Fibroblast of the conjunctiva (primary cell): Measurements from ENCODE around the gene KCNAB2.

Source experiments
- DNase-seq: peaks from one replicate; pipeline ENCODE4 v3.0.0-alpha.2; 2010; ENCODE audit warnings: low read depth

Gene KCNAB2

DNA sequence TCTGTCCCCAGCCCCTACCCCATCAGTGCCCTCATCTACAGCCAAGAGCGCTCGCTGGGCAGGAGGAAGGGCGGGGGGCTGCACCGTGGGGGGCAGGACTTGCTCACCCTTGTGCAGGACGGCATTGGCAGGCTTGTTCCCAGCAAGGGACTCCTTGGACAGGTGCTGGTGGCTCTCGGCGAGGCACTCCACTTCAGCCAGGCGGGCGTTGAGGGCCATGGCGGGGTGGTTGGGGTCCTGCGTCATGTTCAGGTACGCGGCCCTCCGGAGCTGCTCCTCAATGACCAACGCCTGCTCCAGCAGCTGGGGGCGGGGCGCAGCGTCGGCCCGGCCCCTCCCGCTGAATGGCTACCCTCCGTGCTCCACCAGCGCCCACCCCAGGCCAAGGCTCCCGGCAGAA, 64.0 kb downstream of the KCNAB2 start:
- no peak for DNase-seq

DNA sequence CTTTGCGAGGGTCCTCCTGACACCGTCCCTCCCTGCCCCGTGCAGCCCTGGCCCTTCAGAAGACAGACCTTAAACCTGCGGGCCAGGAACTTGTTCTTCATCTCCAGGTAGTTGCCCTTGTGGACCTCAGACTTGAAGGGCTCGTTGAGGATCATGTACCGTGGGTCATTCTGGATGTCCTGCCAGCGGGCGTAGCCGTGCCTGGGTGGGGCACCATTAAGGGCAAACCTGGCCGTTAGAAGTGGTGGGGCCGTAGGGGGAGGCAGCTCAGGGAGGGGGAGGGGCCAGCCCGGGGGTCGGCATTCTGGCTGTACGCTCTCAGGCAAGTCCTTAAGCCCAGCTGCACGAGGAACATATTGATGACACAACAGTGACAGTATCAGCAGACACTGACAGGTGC, 64.6 kb downstream of the KCNAB2 start:
- DNase-seq, result no peak

DNA sequence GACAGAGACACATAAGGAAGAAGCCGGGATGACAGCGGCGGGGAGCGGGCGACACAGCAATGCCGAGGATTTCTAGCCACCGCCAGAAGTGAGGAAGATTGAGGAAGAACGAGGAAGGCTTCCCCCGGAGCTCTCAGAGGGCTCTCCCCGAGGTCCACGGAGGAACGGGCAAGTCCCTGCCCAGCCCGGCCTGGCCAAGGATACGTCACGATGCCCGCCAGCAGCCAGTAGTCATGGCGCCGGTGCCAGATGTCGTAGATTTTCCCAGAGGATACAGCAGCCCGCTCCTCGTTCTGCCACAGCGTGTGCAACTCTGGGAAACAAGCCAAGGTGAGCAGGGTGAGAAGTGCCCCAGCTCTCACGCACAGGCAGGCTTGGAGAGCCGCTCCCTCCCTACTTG, 65.9 kb downstream of the KCNAB2 start:
- no peak for DNase-seq

DNA sequence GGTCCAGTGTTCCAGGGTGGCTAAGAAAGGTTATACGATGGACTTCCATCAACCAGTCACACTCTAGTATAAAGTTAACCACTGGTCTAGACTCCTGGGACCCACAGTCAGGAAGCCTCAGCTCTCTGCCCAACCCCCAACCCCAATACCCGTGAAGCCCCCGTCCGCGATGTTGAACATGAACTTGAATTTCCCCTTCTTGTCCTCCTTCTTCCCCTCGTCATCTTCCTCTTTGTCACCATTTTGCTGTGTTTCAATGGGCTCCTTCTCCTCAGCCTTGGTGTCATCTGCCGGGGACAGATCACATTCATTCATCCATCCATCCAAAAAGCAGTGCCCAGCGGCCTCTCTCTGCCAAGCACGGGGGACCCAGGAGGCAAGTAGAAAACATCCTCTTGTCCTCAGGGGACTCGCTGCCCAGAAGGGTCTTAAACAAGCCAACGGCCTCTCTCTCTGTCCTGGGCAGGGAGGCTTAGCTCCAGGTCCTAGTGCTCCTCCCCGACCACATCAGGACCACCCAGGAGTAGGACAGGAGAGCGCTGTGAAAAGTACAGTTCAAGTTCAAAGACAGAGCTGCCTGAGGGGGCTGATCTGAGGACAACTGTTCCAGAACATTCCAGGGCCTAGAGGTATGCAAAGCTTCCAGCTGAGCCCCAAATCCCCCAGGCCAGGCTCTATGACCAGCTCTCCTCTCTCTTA, 66.5 kb downstream of the KCNAB2 start:
- no peak for DNase-seq

DNA sequence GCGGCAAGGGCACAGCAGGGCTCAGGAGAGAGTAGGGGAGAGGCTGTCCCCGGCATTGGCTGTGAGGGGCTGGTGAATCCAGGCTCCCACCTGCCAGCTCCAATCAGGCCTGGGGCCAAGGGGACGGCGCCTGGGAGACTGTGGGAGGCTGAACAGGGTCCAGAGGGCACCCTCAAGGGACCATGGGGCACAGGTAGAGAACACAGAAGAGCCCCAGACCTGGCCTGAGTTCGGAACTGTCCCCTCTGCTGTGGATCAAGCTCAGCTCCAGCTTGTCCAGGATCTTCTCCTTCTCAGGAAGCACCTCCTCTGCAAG, 67.0 kb downstream of the KCNAB2 start:
- DNase-seq, result no peak

DNA sequence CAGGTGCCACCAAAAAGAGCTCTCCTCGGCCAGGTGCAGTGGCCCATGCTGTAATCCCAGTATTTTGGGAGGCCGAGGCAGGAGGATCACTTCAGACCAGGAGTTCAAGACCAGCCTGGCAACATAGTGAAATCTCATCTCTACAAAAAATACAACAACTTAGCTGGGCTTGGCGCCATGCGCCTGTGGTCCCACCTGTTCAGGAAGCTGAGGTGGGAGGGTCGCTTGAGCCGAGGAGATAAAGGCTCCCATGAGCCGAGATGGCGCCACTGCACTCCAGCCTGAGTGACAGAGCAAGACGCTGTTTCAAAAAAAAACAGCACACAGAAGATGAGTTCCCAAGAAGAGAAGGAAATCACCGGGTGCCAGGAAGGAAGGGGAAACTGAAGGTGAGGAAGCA, 67.4 kb downstream of the KCNAB2 start:
- no peak for DNase-seq

DNA sequence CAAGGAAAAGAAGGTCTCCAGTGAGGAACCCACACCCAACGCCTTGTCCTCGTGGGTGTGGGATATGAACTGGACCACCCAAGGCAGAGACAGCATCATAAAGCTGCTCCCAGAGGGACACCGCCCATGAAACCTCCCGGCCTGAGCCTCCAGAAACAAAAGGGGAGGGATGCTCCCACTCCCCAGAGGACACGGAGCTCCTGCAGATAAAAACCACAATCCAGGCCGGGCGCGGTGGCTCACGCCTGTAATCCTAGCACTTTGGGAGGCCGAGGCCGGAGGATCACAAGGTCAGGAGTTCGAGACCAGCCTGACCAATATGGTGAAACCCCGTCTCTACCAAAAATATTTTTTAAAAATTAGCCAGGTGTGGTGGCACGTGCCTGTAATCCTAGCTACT, 68.1 kb downstream of the KCNAB2 start:
- no peak for DNase-seq

DNA sequence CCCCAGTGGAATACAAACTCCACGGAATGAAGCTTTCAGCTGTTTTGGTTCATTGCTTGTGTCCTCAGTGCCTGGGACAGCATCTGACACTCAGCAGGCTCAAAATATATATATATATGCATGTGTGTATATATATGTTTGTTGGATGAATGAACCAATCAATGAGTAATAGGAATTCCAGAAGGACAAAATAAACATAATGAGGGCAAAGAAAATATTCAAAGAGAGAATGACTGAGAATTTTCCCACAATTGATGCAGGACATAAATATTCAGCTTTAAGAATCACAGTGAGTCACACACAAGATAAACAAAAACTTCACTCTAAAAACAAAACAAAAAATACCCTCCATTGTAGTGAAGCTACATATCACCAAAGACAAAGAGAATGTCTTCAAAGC, 70.4 kb downstream of the KCNAB2 start:
- no peak for DNase-seq

DNA sequence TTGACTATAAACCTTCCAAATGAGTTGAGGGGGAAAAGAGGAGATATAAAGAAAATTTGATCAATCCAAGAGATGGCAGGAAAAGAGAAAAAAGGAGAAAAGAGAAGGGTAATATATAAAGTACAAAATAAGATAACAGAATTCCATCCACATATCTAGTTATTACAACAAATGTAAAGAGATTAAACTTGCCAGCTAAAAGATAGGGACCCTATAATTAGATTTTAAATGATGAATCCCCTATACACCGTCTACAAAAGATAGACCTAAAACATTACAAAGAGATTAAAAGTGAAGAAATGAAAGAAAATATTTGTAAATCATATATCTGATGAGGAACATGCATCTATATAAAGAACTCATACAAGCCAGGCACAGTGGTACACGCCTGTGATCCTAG, 71.4 kb downstream of the KCNAB2 start:
- no peak for DNase-seq

DNA sequence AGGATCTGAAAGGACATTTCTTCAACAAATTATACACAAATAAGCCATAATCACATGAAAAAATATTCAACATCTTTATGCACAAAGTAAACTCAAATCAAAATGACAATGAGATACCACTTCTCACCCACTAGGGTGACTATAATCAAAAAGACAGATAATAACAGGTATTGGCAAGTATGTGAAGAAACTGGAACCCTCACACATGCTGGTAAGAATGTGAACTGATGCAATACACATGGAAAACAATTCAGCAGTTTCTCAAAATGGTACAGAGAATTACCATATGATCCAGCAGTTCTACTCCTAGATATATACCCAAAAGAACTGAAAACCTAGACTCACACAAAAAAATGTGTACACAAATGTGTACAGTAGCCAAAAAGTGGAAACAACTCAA, 71.9 kb downstream of the KCNAB2 start:
- DNase-seq, result no peak

DNA sequence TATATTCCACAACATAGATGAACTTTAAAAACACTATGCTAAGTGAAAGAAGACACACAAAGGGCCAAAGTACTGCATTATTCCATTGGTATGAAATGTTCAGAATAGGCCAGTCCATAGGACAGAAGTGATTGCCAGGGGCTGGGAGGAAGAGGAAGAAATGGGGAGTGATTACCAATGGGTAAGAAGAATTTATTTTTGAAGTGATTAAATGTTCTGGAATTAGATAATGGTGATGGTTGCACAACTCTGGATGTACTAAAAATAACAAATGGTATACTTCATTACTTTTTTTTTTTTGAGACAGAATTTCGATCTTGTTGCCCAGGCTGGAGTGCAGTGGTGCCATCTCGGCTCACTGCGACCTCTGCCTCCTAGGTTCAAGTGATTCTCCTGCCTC, 72.7 kb downstream of the KCNAB2 start:
- no peak for DNase-seq

DNA sequence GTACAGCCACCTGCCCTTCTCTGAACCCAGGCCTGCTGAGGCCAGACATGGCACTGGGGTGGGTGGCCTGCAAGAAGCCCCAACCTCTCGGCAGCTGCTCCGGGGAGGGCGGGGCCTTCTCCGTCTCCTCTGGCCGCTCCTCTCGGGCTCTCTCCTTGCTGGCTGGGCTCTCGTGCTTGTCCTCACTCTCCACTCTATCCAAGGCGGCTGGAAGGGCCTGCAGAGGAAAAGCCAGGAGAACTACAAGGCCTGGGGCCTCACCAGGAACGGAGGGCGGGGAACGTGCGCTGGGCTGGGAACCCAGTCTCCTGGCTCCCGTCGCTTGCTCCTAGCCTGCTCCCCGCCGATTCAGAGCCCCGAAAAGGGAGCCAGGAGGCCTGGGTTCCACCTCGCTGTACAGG, 75.3 kb downstream of the KCNAB2 start:
- DNase-seq, result no peak

DNA sequence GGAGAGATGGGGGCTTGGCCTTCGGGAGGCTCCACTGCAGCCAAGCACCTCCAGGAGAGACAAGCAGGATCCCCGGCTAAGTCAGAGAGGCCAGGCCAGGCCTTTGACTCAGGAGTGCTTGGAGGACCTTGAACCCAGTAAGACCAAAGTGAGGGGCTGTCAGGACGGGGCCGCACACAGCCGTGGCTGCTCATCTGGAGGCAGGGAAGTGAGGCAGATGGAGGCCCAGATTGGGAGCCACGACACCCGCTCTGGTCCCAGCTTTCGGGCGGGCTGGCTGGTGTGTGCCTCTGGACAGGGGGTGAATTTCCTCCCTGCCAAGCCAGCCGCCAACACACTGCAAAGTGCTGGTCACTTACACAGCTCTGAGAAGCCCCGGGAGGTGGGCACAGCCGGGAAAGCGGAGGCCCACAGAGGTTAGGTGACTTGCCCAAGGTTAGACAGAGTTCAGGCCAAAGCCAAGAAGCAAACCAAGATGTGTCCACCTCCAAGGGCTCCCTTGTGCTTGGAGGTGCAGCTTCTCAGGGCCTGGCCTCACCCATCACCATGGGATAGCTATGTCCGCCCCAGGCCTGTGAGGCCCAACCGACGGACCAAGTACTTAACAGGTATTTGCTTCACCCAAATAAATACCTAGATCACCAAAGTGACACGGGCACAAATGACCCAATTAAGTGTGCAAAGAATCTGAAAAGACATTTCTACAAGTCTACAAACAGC, 76.1 kb downstream of the KCNAB2 start:
- DNase-seq, result no peak

DNA sequence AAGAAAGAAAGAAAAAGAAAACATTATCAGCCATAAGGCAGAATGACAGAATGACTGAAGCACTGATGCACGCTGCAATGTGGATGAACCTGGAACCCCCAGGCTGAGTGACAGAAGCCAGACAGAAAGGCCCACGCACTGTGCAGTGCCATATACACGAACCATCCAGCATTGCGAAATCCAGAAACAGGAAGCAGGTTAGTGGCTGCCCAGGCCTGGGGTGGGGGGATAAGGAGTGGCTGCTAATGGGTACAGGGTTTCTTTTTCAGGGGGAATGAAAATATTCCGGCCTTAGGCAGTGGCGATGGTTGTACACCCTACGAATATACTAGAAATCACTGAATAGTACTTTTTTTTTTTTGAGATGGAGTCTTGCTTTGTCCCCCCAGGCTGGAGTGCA, 77.4 kb downstream of the KCNAB2 start:
- DNase-seq, result no peak

DNA sequence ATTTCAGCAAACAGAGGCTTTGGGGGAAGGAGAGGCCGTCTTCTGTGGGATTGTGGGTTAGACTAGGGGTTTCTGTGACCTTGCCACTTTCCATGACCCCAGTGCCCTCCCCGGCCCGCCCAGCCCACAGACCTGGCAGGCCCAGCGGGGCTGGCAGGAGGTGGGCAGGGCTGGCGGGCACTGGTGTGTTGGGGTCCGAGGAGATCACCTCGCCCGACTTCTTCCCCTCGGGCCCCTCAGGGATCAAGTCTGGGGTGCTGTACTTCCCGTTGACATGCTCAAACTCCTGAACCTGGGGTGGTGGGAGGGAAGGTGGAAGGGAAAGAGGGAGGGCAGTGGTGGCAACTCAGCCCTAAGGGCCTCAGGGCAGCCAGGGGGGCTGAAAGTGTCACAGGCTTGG, 78.1 kb downstream of the KCNAB2 start:
- DNase-seq, result no peak

DNA sequence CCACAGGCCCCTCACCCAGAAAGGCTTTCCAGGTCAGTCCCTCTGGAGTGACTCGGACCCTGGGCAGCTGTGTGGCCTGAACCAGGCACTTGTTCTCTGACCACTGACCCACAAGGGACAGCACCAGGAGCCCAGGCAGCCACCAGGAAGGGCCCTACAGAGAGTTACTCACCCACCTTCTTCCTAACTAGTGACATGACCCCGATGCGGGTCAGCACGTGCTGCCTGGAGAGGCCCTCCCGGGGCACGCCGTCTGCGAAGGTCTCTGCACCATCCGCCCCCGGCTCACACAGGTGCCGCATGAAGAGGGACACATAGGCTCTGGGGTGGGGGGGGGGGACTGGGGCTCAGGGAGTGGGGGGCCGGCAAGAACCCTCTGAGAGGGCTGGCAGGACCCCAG, 78.7 kb downstream of the KCNAB2 start:
- no peak for DNase-seq

DNA sequence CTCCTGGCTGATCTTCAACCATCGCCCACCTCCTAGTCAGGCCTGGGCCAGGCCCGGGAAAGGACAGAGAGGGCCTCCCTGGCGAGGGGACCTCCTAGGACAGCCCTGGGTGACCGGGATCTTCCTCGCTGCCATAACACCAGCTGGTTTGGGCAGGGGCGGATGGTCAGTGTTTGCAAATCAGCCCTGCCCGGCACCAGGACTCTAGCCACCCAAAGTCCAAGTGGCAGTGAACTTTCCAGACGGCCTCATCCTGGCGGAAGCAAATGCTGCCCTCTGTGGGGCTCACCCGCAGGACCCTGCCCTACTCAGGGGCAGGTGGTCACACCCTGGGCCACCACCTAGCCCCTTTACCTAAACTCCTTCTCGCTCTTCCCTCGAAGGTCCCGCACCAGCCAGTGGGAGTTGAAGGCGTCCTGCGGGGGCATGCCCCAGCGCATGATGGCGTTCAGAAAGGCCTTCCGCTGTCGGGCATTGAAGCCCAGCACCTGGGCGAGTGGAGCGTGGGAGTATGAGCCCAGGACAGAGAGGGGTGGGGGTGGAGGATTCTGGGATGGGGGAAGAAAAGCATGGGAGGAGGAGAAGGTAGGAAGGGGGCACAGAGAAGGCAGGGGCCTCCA, 79.2 kb downstream of the KCNAB2 start:
- DNase-seq, result no peak

DNA sequence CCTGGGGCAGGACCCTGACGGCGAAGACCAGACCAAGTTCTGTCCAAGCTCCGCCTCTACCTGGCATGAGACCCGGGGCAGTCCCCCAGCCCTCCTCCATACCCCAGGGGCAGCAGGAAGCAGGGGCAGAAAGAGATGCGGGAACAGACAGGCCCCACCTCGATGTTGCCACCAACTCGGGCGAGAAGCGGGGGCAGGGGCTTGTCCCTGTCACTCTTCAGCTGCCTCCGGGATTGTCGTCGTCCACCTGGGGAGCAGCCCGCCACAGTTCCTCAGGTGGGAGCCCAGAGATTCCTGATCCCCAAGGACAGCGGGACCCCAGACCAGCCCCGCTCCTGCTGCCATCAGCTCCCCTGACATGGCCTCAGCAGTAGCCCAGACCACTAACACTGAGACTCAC, 79.7 kb downstream of the KCNAB2 start:
- DNase-seq, result no peak

DNA sequence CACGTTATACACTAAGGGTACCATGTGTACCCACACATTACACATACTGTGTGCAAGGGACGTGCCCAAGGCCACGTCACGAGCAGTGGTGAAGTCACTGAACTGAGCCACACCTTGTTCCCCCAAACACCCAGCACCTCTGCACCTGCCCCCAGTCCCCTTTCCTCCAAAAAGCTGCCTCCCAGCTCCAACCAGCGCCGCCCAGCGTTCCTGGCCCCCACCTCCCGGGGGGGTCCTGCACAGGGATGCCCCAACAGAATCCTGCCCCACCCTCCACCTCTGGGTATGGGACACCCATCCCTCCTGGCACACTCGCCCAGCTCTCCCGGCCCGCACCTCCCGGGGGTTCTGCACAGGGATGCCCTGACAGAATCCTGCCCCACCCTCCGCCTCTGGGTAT, 80.3 kb downstream of the KCNAB2 start:
- DNase-seq, result no peak

DNA sequence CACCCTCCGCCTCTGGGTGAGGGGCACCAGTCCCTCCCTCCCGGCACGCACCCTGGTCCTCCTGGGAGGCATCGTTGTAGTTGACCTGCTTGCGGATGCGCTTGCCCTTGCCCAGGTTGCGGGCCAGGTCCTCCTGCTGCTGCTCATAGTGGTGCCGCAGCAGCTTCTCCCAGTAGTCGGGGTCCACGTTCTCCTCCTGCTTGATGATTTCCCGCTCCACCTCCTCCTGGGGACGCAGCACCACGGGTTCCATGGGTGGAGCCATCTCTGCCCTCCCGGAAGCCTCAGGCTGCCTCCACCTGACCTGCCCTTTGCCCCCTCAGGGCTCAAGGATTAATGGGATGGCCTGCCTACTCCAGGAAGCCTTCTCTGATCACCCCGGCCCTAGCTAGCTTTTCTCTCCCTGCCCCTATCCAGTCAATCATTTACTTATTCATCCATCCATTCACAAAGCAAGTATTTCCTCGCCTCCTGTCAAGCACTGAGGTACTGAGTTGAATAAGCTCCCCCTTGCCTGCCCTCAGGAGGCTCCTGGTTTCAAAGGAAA, 80.9 kb downstream of the KCNAB2 start:
- DNase-seq, result no peak

DNA sequence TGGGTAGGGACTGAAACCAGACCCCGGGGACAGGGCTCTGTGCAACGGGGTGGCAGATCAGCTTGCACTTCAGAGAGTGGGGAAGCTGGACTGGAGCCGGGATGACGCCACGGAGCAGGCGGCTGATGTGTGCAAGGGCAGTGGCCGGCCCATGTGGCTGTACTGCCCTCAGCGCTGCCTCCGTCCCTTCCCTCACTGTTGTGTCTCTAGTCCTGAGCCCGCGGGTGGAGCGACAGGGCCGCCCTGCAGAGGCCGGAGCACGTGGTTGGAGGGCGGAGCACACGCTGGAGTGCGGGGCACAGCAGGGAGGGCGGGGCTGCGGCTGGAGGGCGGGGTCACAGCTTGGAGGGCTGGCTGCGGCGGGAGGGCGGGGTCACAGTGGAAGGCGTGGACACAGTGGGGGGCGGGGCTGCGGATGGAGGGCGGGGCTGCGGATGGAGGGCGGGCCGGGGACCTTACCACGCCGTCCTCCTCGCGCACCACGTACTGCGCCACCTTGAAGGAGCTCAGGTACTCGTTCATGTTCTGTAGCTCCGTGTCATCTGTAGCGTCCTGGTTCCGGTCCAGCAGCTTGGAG, 82.0 kb downstream of the KCNAB2 start:
- DNase-seq, result peak; percentile 20

DNA sequence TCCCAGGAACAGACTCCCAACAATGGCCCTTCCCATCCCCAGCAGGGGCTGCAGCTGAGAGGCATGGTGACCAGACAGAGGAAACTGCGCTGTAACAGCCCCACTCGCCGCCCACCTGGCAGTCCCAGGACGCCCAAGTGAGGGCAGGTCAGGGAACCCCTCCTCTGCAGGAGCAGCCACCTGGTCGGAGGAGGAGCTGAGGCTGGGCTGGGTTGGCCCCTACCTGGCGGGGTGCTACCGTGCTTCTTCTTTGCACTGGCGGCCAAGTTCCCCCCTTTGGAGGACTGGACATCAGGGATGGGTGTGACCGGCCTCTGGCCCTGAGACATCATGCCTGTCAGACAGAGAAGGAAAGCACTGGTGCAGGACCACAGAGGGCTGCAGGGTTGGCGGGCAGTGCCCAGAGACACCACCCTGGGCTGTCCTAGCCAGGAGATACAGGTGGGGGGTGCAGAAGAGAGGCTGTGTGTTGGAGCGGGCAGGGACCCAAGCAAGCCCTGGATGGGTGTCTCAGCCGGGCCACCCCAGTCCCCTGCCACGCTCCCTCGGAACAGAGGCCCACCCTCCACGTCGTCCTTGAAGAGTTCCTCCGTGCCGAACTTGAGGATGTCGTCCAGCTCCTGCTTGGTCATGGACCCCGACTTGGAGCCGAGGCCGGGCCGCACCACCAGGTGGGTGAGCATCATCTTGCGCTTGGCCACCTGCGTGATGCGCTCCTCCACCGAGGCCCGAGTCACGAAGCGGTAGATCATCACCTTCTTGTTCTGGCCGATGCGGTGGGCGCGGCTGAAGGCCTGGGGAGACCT, 82.8 kb downstream of the KCNAB2 start:
- DNase-seq, result no peak
